HepG2 (cell line): ENCODE data around the gene PFN2. TPM values are rescaled to one million over a fixed set of nuclear protein-coding genes. Genes with fewer than 3 reads are reported as not detected.

Experiments
- AHDC1 ChIP-seq: sonication (generic); formaldehyde crosslinking; IDR thresholded peaks from 2 replicates; pipeline ENCODE4 v1.5.1; 2020; ENCODE audit warnings: mild to moderate bottlenecking, missing genetic modification reagents, borderline replicate concordance
- ATF5 ChIP-seq: sonication (generic); formaldehyde crosslinking; IDR thresholded peaks from 2 replicates; pipeline ENCODE4 v1.4.0; 2020; ENCODE audit warnings: mild to moderate bottlenecking, low read depth, missing genetic modification reagents
- DNMT3B ChIP-seq: conservative IDR thresholded peaks from 2 replicates; pipeline ENCODE4 v1.6.1; 2016; ENCODE audit warnings: missing biosample characterization, control low read depth
- GPN1 ChIP-seq: sonication (generic); formaldehyde crosslinking; IDR thresholded peaks from 2 replicates; pipeline ENCODE4 v1.5.1; 2020; ENCODE audit warnings: missing genetic modification reagents, borderline replicate concordance
- HNRNPUL1 ChIP-seq: fragments of 200-400 bp; formaldehyde crosslinking; IDR thresholded peaks from 2 replicates; pipeline ENCODE4 v1.6.1; 2017; ENCODE audit warnings: low read depth, mild to moderate bottlenecking, low read length, moderate library complexity
- KDM6A ChIP-seq: IDR thresholded peaks from 2 replicates; pipeline ENCODE4 v1.6.1; 2016; ENCODE audit warnings: low read depth
- LBX2 ChIP-seq: sonication (generic); formaldehyde crosslinking; IDR thresholded peaks from 2 replicates; pipeline ENCODE4 v1.5.0; 2020; ENCODE audit warnings: missing genetic modification reagents, mild to moderate bottlenecking, borderline replicate concordance
- LRRFIP1 ChIP-seq: sonication (generic); formaldehyde crosslinking; conservative IDR thresholded peaks from 2 replicates; pipeline ENCODE4 v1.4.0; 2020; ENCODE audit warnings: missing genetic modification reagents
- NR1H2 ChIP-seq: sonication (generic); formaldehyde crosslinking; IDR thresholded peaks from 2 replicates; pipeline ENCODE4 v1.8.1; 2022; ENCODE audit warnings: low read depth, missing genetic modification reagents, borderline replicate concordance
- SOX13 ChIP-seq, 3 experiments: fragments of 450-650 bp in 1 of 3; sonication (generic) in 1 of 3; formaldehyde crosslinking in 1 of 3; IDR thresholded peaks in 2 of 3; conservative IDR thresholded peaks in 1 of 3; 2 replicates each; pipeline versions ENCODE4 v1.5.0 to v1.6.1; 2016 to 2020; ENCODE audit warnings: antibody characterized with exemption in 1 of 3, mild to moderate bottlenecking in 1 of 3, missing compliant biosample characterization in 1 of 3, missing genetic modification reagents in 1 of 3, moderate library complexity in 1 of 3
- THYN1 ChIP-seq: sonication (generic); formaldehyde crosslinking; IDR thresholded peaks from 2 replicates; pipeline ENCODE4 v1.8.1; 2023; ENCODE audit warnings: low read depth, mild to moderate bottlenecking, moderate library complexity, missing genetic modification reagents, borderline replicate concordance
- TOE1 ChIP-seq: sonication (generic); formaldehyde crosslinking; IDR thresholded peaks from 2 replicates; pipeline ENCODE4 v1.4.0; 2020; ENCODE audit warnings: mild to moderate bottlenecking, missing genetic modification reagents
- TOPORS ChIP-seq: sonication (generic); formaldehyde crosslinking; IDR thresholded peaks from 2 replicates; pipeline ENCODE4 v1.8.0; 2023; ENCODE audit warnings: mild to moderate bottlenecking, missing genetic modification reagents
- ZNF672 ChIP-seq: sonication (generic); formaldehyde crosslinking; IDR thresholded peaks from 2 replicates; pipeline ENCODE4 v1.8.1; 2022; ENCODE audit warnings: missing genetic modification reagents
- ZNF720 ChIP-seq: sonication (generic); formaldehyde crosslinking; IDR thresholded peaks from 2 replicates; pipeline ENCODE4 v1.4.0; 2020; ENCODE audit warnings: missing genetic modification reagents
- ZNF740 ChIP-seq: sonication (generic); formaldehyde crosslinking; IDR thresholded peaks from 2 replicates; pipeline ENCODE4 v1.4.0; 2020; ENCODE audit warnings: missing genetic modification reagents
- ZSCAN21 ChIP-seq: sonication (generic); formaldehyde crosslinking; IDR thresholded peaks from 2 replicates; pipeline ENCODE4 v1.8.0; 2022; ENCODE audit warnings: mild to moderate bottlenecking, missing genetic modification reagents, moderate library complexity, borderline replicate concordance
- ZZZ3 ChIP-seq: sonication (generic); formaldehyde crosslinking; IDR thresholded peaks from 2 replicates; pipeline ENCODE4 v1.4.0; 2020; ENCODE audit warnings: missing genetic modification reagents, mild to moderate bottlenecking, borderline replicate concordance
- polyA plus RNA-seq, 8 experiments: library from polyadenylated mRNA; depleted of rRNA in 3 of 8; stranded (reverse) in 7 of 8; unstranded in 1 of 8; fragments of >200 nt; fragmentation: Illumina TruSeq in 4 of 8; extraction: Trizol in 4 of 8; gene quantifications; 2 replicates each; pipeline versions ENCODE4 v1.2.1 to v1.2.3, GENCODE V29; 2011 to 2016; ENCODE audit warnings: low read depth in 4 of 8, missing spikeins in 1 of 8, mixed read lengths in 1 of 8; ENCODE audit not compliant: insufficient read depth in 1 of 8
- total RNA-seq, 5 experiments: library from RNA; depleted of rRNA; stranded (reverse); fragments of >200 nt; fragmentation: Illumina TruSeq; extraction: Trizol; gene quantifications; 2 replicates each; pipeline ENCODE4 v1.2.3, GENCODE V29; 2016; ENCODE audit warnings: low read depth in 1 of 5

PFN2 gene
- total and polyA plus RNA-seq, 2 of the 13 experiments (the other 11 are each of a cell fraction or from before 2014, with no cell fraction given) = 57.3 to 150 TPM

- TF ChIP-seq ZNF740 (CRISPR knock-in tag) (peak; percentile 45; the same call in 1 of the 2 replicates), LBX2 (CRISPR knock-in tag) (peak; percentile 90; the same call in 1 of the 2 replicates), ZSCAN21 (CRISPR knock-in tag) (peak; percentile 85), ZNF672 (CRISPR knock-in tag) (peak; percentile 91; the same call in 1 of the 2 replicates), AHDC1 (CRISPR knock-in tag) (0 out of 2 replicates have a peak, but pooled peaks have one; percentile 34), TOE1 (CRISPR knock-in tag) (peak; percentile 55; the same call in 1 of the 2 replicates), TOPORS (CRISPR knock-in tag) (peak; percentile 84; the same call in 1 of the 2 replicates), LRRFIP1 (CRISPR knock-in tag) (no peak), NR1H2 (CRISPR knock-in tag) (peak; percentile 59; the same call in 1 of the 2 replicates), ZZZ3 (CRISPR knock-in tag) (no peak), ATF5 (no peak), THYN1 (CRISPR knock-in tag) (no peak), ZNF720 (no peak), HNRNPUL1 (no peak), GPN1 (CRISPR knock-in tag) (no peak), SOX13 (IDR thresholded peaks at IDR 0.05) (no peak), SOX13 (CRISPR knock-in tag; conservative IDR thresholded peaks at IDR 0.05 in 1 of 2, IDR thresholded peaks at IDR 0.05 in 1 of 2) (peak in 1 of 2 experiments; percentile 47; a peak in 1 of 4 replicates), DNMT3B (CRISPR knock-in tag) (no peak), KDM6A (CRISPR knock-in tag) (no peak)
Observed at GRCh38 chr3:149970716-149971402, at the start of gene PFN2 (continued).
